Stimulated activated CD8-positive, alpha-beta memory T cell treated with anti-CD3 and anti-CD28 coated beads, Interleukin-7, amount 100 ng/mL, for 1 hour (primary cell): ENCODE data around the gene EID2B.

ENCODE experiments used
- DNase-seq, 2 donors: peaks; one replicate each; pipeline ENCODE4 v3.0.0-alpha.2; 2020; ENCODE audit warnings: low read depth in 2 of 2

The EID2B gene

DNA sequence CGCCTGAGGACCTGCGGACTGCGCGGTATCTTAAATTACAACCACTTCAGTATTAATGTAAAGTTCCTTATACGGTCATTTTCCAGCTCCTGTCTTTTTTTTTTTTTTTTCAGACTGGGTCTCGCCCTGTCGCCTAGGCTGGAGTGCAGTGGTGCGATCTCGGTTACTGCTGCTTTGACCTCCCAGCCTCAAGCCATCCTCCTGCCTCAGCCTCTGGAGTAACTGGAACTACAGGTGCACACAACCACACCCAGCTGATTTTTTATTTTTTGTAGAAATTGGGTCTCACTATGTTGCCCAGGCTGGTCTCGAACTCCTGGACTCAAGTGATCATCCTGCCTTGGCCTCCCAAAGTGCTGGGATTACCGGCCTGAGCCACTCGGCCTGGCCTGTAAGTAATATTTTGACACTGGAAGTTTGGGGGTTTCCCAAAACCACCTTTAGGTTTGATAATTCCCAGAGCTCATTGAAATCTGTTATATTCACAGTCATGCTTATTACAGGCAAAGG, 406 bp upstream of the EID2B start:
- DNase-seq = no peak

DNA sequence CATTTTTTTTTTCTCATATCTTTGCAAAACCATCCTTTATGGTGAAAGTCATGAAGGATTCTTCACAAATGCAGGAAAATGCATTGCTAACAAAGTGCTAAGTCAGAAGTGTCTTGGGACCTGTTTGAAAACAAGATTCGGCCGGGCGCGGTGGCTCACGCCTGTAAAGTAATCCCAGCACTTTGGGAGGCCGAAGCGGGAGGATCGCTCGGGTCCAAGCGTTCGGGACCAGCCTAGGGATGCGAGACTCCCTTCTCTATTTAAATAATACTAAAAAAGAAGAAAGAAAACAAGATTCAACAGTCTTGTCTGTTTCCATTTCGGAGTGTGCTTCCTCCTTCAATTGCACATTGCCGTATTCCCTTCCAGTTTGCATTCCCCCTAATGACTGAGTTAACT, 819 bp downstream of the EID2B start:
- DNase-seq = no peak

DNA sequence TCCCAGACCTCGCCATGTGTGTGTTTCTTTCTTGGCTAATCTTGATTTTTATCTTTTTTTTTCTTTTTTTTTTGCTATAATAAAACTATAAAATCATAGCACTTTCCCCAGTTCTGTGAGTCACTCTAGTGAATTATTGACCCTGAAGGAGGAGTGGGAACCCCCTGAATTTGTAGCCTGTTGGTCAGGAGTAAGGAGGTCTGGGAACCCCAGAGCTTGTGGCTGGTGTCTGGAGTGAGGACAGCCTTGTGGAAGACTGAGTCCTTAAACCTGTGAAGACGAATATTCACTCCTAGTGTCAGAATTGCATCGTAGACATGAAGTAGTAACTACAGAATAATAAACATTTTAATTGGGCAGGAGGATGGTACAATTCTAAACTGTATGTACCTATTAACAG, 7.4 kb downstream of the EID2B start:
- no peak for DNase-seq

DNA sequence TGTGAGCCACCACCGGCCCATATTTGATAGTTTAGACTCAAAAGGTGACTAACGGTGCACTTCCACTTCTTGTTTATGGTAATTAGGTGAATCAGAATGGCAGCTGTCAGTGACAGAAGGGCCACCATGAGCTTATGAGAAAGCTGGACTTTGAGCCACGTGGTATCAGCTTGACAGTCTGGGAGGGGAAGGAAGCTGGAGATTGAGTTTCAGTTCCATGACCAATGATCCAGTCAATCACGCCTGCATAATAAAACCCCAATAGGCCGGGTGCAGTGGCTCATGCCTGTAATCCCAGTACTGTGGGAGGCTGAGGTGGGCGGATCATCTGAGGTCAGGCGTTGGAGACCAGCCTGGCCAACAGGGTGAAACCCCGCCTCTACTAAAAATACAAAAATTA, 8.2 kb downstream of the EID2B start:
- DNase-seq = no peak

DNA sequence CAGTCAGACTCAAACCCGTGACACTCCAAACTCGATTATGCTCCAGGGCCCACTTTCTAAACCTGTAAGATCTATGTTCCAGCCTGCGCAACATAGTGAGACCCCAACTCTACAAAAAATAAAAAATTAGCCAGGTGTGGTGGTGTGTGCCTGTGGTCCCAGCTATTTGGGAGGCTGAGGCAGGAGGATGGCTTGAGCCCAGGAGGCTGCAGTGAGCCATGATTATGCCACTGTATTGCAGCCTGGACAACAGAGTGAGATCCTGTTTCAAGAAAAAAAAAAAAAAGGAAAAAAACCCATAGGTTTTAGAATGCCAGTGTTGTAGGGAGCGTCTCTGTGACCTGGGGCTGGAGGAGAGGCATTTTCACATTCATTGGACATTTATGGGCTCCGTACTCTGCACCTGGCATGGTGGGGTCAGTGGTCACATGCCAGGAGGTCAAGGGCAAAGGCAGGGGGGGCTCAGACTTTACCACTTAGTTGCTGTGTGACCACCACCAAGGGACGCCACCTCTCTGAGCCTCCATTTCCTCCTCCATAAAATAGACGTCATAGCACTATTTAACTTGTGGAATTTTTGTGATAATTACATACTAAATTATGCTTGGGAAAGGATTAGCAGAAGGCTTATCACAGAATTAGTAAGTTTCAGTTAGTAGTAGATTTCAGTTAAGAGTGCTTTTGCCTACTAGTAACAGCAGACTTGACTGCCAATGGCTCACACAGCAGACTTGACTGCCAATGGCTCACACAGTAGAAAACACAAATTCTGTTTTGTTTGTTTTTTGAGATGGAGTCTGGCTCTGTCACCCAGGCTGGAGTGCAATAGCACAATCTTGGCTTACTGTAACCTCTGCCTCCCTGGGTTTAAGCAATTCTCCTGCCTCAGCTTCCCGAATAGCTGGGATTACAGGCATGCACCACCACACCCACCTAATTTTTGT, 11.8 kb downstream of the EID2B start:
- no peak for DNase-seq

DNA sequence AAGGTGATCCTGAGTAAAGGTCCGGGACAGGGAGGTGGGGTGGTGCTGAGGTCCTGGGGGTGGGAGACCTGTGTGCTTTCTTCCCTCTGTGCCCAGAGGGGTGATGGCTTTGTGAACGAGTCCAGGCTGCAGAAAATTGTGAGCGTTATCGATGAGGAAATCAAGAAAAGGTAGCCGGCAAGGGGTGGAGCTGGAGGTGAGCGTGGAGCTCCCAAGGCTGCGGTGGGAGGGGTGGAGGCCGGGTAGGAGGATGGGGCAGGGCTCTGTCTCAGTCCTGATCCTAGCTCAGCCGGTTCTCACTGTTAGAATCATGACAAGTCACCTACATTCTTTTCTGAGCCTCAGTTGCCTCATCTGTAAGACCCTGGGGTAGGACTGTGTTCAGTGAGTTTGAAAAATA, 13.7 kb downstream of the EID2B start:
- no peak for DNase-seq

DNA sequence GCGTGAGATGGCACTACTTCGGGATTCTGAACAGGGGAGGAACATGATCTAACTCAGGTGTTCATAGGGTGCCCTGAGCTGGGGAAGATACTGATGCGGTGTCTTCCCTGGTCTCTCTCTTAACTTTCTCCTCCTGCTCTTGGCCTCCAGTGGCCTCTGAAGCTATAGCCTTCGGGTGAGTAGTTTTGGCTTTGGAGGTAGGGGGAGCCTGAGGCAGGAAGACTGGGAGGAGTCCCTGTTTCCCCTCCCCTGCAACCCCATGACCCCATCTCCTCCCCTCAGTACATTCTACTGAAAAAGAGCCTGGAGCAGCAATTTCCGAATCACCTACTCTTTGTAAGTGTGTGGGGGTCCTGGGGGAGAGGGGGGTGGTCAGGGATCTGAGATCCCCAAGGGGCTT, 14.2 kb downstream of the EID2B start:
- DNase-seq = no peak

DNA sequence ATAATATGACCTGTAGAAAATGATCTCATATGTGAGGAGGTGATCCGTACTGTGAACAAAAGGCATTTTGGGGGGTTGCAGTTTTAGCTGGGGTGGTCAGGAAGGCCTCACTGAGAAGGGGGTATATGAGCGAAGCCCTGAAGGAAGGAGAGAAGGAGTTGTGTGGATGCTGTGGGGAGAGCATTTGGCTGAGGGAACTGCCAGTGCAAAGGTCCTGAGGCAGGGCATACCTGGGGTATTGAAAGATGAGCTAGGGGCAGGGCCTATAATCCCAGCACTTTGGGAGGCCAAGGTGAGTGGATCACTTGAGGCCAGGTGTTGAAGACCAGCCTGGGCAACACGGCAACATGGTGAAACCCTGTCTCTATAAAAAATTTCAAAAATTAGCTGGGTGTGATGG, 15.2 kb downstream of the EID2B start:
- no peak for DNase-seq

DNA sequence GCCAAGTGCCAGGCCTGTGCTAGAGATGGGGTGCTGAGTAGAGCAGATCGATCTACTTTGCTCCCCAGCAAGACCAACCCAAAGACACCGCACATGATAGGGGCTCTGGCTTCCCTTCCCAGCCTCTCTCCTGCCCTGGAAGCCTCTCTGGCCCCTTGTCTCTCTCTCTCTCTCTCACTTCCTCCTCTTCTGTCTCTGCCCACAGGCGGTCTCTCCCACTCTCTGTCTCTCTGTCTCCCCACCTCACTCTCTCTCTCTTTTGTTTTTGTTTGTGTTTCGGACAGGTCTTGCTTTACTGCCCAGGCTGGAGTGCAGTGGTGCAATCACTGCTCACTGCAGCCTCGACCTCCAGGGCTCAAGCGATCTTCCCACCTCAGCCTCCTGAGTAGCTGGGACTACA, 16.4 kb downstream of the EID2B start:
- DNase-seq = no peak

DNA sequence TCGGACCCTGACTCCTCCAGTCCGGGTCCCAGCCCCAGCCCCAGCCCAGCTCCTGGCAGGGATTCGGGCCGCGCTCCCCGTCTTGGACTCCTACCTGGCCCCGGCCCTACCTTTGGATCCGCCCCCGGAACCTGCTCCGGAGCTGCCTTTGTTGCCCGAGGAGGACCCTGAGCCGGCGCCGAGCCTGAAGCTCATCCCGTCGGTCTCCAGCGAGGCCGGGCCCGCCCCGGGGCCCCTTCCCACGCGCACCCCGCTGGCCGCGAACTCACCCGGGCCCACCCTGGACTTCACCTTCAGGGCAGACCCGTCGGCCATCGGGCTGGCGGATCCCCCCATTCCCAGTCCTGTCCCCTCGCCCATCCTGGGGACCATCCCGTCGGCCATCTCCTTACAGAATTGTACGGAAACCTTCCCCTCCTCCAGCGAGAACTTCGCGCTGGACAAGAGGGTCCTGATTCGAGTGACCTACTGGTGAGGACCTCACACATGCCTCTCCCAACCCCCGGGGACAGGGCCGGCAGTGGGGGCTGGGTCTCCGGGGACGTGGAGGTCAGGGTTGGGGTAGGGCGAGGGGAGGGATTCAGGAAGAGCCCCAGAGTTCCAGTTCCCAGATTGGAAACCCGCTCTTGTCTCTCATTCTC, 17.0 kb downstream of the EID2B start:
- no peak for DNase-seq

DNA sequence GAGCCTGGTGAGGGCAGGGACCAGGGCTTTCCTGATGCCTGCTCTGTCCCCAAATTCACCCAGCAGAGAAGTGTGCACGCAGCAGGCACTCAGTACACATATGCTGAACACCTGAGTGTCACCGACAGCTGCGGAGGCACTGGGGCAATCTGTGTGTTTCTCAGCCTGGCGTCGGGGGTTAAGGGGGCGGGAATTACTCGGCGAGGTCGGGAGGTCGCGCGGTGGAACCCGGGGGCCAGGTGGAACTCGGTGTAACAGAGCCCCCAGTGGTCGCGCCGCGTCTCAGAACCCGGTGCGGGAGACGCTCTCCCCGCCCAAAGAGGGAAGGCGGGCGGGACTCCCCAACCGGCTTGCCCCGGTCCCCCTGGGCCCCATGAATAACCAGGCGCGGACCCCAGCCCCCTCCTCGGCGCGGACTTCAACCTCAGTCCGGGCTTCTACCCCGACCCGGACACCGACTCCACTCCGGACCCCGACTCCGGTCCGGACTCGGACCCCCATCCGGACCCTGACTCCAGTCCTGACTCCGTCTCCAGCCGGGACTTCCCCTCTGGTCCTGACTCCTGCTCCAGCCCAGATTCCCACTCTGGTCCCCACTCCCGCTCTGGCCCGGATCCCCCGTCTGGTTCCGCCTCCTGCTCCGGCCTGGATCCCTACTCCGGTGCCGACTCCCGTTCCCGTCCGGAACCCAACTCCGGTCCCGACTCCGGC, 17.7 kb downstream of the EID2B start, which contains the start of gene SELENOV:
TSS of gene SELENOV (plus strand) at position 300 of the 711 bp plus-strand sequence. CDS start at position 374, 74 bp downstream.
- DNase-seq = no peak

DNA sequence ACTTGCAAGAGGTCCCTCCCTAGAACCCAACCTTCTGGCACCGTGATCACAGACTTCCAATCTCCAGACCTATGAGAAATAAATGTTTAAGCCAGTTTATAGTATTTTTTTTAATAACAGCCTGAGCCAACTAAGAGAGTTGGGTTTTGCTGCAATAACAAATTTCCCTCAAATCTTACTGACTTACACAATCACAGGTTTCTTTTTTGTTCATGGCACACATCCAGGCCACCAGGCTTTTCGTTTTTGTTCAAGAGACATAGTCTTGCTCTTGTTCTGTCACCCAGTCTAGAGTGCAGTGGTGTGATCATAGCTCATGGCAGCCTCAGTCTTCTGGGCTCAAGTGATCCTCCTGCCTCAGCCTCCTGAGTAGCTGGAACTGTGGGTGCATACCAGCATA, 19.7 kb downstream of the EID2B start:
- no peak for DNase-seq

DNA sequence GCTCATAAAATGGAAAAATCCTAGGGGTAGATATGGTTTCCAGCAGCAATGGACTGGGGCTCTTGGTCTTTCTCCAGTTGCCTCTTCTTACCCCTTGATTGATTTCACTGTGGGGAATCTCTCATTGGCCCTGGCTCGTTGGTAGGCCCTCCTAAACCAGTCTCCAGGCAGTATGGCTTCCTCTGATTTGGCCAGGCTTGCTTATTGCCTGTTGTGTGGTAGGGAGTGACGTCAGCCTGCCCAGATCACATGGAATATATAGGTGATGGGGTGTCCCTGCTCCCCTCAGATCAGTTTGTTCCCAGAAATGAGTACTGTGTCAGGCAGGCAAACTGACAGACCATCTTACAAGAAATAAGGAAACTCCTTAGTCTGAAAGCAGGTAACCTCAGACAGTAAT, 23.4 kb downstream of the EID2B start:
- DNase-seq = no peak

DNA sequence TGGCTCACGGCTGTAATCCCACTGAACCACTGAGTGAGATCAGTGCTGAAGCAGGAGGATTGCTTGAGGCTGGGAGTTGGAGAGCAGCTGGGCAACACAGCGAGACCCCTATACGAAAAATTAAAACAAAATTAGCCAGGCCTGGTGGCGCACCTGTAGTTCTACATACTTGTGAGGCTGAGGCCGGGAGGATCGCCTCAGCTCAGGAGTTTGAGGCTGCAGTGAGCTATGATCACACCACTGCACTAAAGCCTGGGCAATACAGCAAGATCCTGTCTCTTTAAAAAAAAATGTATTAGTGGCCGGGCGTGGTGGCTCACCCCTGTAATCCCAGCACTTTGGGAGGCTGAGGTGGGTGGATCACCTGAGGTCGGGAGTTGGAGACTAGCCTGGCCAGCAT, 24.0 kb downstream of the EID2B start:
- DNase-seq = no peak

DNA sequence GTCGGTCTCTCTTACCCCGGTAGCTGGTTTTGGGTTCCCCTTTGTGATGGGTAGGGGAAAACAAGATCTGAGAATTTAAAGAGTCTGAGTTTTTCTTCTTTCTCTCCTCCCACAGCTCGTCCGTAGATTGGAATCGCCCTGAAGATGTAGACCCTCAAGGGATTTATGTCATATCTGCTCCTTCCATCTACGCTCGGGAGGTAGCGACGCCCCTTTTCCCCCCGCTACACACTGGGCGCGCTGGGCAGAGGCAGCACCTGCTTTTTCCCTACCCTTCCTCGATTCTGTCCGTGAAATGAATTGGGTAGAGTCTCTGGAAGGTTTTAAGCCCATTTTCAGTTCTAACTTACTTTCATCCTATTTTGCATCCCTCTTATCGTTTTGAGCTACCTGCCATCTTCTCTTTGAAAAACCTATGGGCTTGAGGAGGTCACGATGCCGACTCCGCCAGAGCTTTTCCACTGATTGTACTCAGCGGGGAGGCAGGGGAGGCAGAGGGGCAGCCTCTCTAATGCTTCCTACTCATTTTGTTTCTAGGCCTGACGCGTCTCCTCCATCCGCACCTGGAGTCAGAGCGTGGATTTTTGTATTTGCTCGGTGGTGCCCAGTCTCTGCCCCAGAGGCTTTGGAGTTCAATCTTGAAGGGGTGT, 24.8 kb downstream of the EID2B start:
- DNase-seq = no peak

DNA sequence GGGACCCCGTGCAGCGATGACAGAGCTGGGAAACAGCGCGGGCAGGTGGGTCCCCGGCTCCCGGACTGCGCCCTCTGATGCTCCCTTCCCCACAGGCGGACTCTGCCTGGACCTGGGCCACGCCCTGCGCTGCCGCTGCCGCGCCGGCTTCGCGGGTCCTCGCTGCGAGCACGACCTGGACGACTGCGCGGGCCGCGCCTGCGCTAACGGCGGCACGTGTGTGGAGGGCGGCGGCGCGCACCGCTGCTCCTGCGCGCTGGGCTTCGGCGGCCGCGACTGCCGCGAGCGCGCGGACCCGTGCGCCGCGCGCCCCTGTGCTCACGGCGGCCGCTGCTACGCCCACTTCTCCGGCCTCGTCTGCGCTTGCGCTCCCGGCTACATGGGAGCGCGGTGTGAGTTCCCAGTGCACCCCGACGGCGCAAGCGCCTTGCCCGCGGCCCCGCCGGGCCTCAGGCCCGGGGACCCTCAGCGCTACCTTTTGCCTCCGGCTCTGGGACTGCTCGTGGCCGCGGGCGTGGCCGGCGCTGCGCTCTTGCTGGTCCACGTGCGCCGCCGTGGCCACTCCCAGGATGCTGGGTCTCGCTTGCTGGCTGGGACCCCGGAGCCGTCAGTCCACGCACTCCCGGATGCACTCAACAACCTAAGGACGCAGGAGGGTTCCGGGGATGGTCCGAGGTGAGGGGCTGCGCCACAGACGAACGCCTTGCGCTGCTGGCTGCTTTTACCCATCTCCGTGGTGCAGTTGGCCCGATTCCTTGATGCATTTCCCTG, 25.5 kb downstream of the EID2B start:
- no peak for DNase-seq

DNA sequence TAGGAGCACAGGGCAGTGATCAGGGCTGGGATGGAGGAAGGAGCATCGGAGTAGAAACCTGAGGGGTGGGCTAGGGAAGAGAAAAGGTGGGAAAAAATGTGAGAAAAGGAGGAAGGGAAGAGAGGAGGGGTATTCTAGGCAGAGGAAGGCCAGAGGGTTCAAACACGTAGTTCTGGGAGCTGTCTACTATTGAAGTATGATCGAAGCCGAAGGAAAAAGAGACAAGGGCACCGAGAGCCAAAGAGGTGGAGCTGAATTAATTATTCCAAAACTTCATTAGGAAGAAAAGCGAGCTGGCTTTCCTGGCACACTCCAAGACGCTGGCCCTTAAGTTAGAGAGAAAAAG, 26.1 kb downstream of the EID2B start:
- no peak for DNase-seq

DNA sequence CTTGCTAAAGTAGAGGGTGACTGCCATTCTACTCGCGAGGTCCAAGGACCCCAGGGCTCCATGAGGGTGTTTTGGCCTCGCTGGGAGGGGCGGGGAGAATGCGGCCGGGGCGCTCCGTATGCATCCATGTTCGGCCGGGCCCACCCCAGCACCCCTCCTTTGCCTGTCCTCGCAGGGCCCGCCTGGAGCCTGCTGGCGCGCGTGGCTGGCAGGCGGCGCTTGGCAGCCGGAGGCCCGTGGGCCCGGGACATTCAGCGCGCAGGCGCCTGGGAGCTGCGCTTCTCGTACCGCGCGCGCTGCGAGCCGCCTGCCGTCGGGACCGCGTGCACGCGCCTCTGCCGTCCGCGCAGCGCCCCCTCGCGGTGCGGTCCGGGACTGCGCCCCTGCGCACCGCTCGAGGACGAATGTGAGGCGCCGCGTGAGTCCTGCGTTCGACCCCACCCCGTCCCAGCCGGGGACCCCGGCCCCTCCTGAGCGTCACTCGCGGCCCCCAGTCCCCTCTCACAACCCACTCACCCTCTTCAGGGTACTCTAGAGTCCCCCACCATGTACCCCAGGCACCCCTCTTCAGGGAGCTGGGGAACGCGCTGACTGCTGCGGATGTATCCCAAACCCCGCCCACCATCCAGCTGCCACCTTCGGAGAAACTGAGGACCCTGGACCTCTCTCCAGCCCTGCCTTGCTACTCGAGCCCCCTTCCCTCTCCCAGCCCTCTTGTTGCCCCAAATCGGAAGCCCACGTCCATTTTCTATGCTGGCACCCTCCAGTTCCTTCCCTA, 29.8 kb downstream of the EID2B start:
- peak; percentile 51 to 53 for DNase-seq

DNA sequence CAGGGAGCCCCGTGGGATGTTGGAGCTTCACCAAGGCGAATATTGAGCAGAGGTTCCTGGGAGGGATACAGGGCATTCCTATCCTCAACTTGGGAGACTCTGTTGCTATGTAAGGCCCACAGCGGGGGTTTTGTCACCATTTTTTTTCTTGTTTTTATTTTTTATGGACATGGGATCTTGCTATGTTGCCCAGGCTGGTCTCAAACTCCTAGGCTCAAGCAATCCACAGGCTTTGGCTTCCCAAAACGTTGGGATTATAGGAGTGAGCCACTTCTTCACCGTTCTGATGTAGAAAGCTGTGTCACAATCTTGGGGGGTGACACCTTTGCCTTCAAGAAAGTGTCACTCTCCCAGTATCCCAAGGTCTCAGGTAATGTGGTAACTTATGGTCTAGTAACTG, 31.3 kb downstream of the EID2B start:
- DNase-seq = no peak

DNA sequence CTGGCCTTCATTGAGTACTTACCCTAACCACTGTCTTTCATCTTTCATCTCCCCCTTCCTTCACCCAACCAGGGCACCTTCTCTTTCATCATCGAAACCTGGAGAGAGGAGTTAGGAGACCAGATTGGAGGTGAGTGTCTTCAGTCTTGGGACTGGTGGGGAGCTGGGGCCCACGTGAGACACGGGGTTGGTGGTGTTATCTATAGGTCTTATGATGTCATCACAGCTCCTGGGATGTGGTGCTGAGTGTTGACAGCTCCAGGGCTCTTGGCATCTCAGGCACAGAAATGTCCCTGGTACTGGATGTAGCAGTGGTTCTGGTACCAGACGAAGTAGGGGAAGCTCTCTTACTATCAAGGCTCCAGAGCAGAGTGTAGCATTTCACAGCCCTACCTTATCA, 32.1 kb downstream of the EID2B start:
- no peak for DNase-seq
